ENCODE results near the gene LMF1. TPM values are rescaled to one million over a fixed set of nuclear protein-coding genes. Genes with fewer than 3 reads are reported as not detected.
A peak's percentile ranks its signal among the peaks of the same experiment; 100 is the strongest.

Gene LMF1
- total and polyA plus RNA-seq, 9 of the 15 experiments (the other 6 are each of a cell fraction or from before 2014, with no cell fraction given): 0.11 to 1.6 (median 0.55) TPM; not detected in 1

- FAIRE-seq (no peak), ATAC-seq (no peak), DNase-seq (ENCODE audit: extremely low read depth in 1 of 4, low spot score in 3 of 4) (no peak)
- no peak overlapping the region for H2AFZ ChIP-seq (ENCODE audit: low read depth, low read length)
- 5% methylated on average over 14 of the region's 22 CpGs for WGBS (ENCODE audit: insufficient coverage, low coverage, missing lambda C conversion rate)
- no peaks in the 10 kb centered on the region for H3K9me1 ChIP-seq (ENCODE audit: control insufficient read depth, insufficient read depth, low read length)
- H3K4me1 ChIP-seq (replicated peaks in 1 of 2; ENCODE audit: control insufficient read depth in 2 of 2, insufficient read depth in 2 of 2, low read length in 2 of 2): peaks cover 0 to 77% of the 10 kb centered on the region in 2 experiments; a peak in 2 of 5 replicates
- no peaks in the 10 kb centered on the region for H3K36me3 ChIP-seq (ENCODE audit: control insufficient read depth, insufficient read depth, low read length)
- in situ Hi-C loops (cut with MboI): no loop called here
- no peak overlapping the region for H3K27ac ChIP-seq (ENCODE audit: extremely low read depth, low read depth, low read length)
- H4K20me1 ChIP-seq (replicated peaks; ENCODE audit: control insufficient read depth, insufficient read depth, low read length): peaks cover 19% of the 10 kb centered on the region; the same call in 1 of the 2 replicates
- H3K9ac ChIP-seq (ENCODE audit: insufficient read depth in 1 of 2, low read depth in 2 of 2, low read length in 2 of 2): no peak overlapping the region
- peaks cover 29 to 84% of the 10 kb centered on the region in 2 experiments; a peak in 4 of 5 replicates for H3K27me3 ChIP-seq (ENCODE audit: control insufficient read depth in 2 of 2, insufficient read depth in 2 of 2, low read length in 2 of 2)
- H3K9me3 ChIP-seq (replicated peaks; ENCODE audit: control insufficient read depth, insufficient read depth, low read depth, low read length): no peaks in the 10 kb centered on the region
- no peak overlapping the region for H3K4me3 ChIP-seq
- CTCF ChIA-PET (ENCODE audit: low intra/inter-chr PET ratio): no interaction called here
- TF ChIP-seq UBTF (IDR thresholded peaks at IDR 0.05; ENCODE audit: borderline replicate concordance in 1 of 2, low read depth in 2 of 2, low read length in 2 of 2) (0 out of 4 replicates have a peak, but pooled peaks of 1 of the 2 experiments have one; percentile 61), ZNF436 (CRISPR knock-in tag; IDR thresholded peaks at IDR 0.05) (no peak)
- intact Hi-C loops (cut with micrococcal nuclease): no loop called here
- POLR2A ChIA-PET: no interaction called here
- H3K4me2 ChIP-seq (ENCODE audit: insufficient read depth, low read length): no peak overlapping the region
- BruUV-seq (replicated peaks): no TSS peak
- no peaks in the 10 kb centered on the region for H3K79me2 ChIP-seq (ENCODE audit: control insufficient read depth, insufficient read depth, low read length)
These were observed 13.4 kb upstream of the LMF1 start for GRCh38 chr16:984121-984694.

Measured in K562 (cell line).